ENCODE measurements around the gene CEP72. TPM values are rescaled to one million over a fixed set of nuclear protein-coding genes. Genes with fewer than 3 reads are reported as not detected.

Gene CEP72
- 53.7 and 56.5 TPM in 2 replicates for total RNA-seq (2022)
- Bru-seq, nascent RNA = percentile 72 among the genes with signal in this experiment
- percentile 76 among the genes with signal in this experiment for BruChase-seq, experiment 1, labeled RNA remaining after a 6-hour chase
- percentile 78 among the genes with signal in this experiment for BruChase-seq, experiment 2, labeled RNA remaining after a 2-hour chase
- long read RNA-seq, transcript CEP72-201 (12 exons, 2,434 nt) = major isoform, 9 of 14 reads
- long read RNA-seq, partial matches to known transcripts = 1 of 14 reads
- long read RNA-seq, other reads (novel, unspliced or antisense) = 4 of 14 reads

- peaks cover 17% of the 10 kb centered on the region for H3K27me3 Mint-ChIP-seq (ENCODE audit: unreplicated experiment)
- H3K4me1 Mint-ChIP-seq (ENCODE audit: low read depth, unreplicated experiment) = peaks cover 41% of the 10 kb centered on the region
- BruUV-seq (replicated peaks) = no TSS peak
- peak within 1 kb of the TSS; percentile 91 for H3K4me3 Mint-ChIP-seq (ENCODE audit: low read depth, unreplicated experiment)
- peak within 1 kb of the TSS; percentile 98 for H3K27ac Mint-ChIP-seq (ENCODE audit: unreplicated experiment)
- peak; percentile 91 for DNase-seq
- H3K9me3 Mint-ChIP-seq (ENCODE audit: low read depth, unreplicated experiment) = peaks cover 2% of the 10 kb centered on the region
- CTCF ChIA-PET = interaction anchor here (0.6 to 1.1 kb wide), 4 partner anchors 12 to 424 kb away, joined by 3 to 5 read pairs (median 4); no protein-coding TSS in a partner anchor
- intact Hi-C loops (cut with micrococcal nuclease; ENCODE audit: unreplicated experiment) = loop anchor here (10.0 kb wide), 1 partner anchor 167 kb away; the partner anchor contains the start of gene EXOC3
- peaks cover 49% of the 10 kb centered on the region for H3K36me3 Mint-ChIP-seq (ENCODE audit: insufficient read depth, unreplicated experiment)
- TF ChIP-seq CTCF (IDR thresholded peaks at IDR 0.05; ENCODE audit: unreplicated experiment) = no peak
Measured at GRCh38 chr5:611731-612486, at the start of gene CEP72. Gene CEP72, plus strand, starts transcription at chr5:612340. Its CDS starts 22 bp downstream, at chr5:612362.

GRCh38 chr5:565782-566440, 46.2 kb upstream of the CEP72 start:
- no peak for DNase-seq
- no TSS peak for BruUV-seq (replicated peaks)
- Mint-ChIP-seq H3K27ac (ENCODE audit: unreplicated experiment) (no peak overlapping the region), H3K9me3 (ENCODE audit: low read depth, unreplicated experiment) (no peaks in the 10 kb centered on the region), H3K4me1 (ENCODE audit: low read depth, unreplicated experiment) (no peaks in the 10 kb centered on the region), H3K27me3 (ENCODE audit: unreplicated experiment) (peaks cover 40% of the 10 kb centered on the region), H3K36me3 (ENCODE audit: insufficient read depth, unreplicated experiment) (no peaks in the 10 kb centered on the region), H3K4me3 (ENCODE audit: low read depth, unreplicated experiment) (no peak overlapping the region)
- CTCF ChIA-PET = no interaction called here
- intact Hi-C loops (cut with micrococcal nuclease; ENCODE audit: unreplicated experiment) = no loop called here
- no peak for TF ChIP-seq CTCF (IDR thresholded peaks at IDR 0.05; ENCODE audit: unreplicated experiment)

- no peaks in the 10 kb centered on the region for H3K4me1 Mint-ChIP-seq (ENCODE audit: low read depth, unreplicated experiment)
- H3K36me3 Mint-ChIP-seq (ENCODE audit: insufficient read depth, unreplicated experiment) = no peaks in the 10 kb centered on the region
- peaks cover 37% of the 10 kb centered on the region for H3K27me3 Mint-ChIP-seq (ENCODE audit: unreplicated experiment)
- no TSS peak for BruUV-seq (replicated peaks)
- H3K4me3 Mint-ChIP-seq (ENCODE audit: low read depth, unreplicated experiment) = no peak overlapping the region
- no peaks in the 10 kb centered on the region for H3K9me3 Mint-ChIP-seq (ENCODE audit: low read depth, unreplicated experiment)
- H3K27ac Mint-ChIP-seq (ENCODE audit: unreplicated experiment) = no peak overlapping the region
- no peak for DNase-seq
- intact Hi-C loops (cut with micrococcal nuclease; ENCODE audit: unreplicated experiment) = no loop called here
- CTCF ChIA-PET = no interaction called here
- TF ChIP-seq CTCF (IDR thresholded peaks at IDR 0.05; ENCODE audit: unreplicated experiment) = no peak
Measured at GRCh38 chr5:566636-567309, 45.4 kb upstream of the CEP72 start.

- Mint-ChIP-seq H3K36me3 (ENCODE audit: insufficient read depth, unreplicated experiment) (no peaks in the 10 kb centered on the region), H3K4me3 (ENCODE audit: low read depth, unreplicated experiment) (no peak overlapping the region), H3K27ac (ENCODE audit: unreplicated experiment) (no peak overlapping the region), H3K4me1 (ENCODE audit: low read depth, unreplicated experiment) (no peaks in the 10 kb centered on the region), H3K27me3 (ENCODE audit: unreplicated experiment) (peaks cover 37% of the 10 kb centered on the region), H3K9me3 (ENCODE audit: low read depth, unreplicated experiment) (no peaks in the 10 kb centered on the region)
- CTCF ChIA-PET = interaction anchor here (0.6 kb wide), 1 partner anchor 24 kb away, joined by 4 read pairs; no protein-coding TSS in a partner anchor
- no TSS peak for BruUV-seq (replicated peaks)
- DNase-seq = no peak
- no peak for TF ChIP-seq CTCF (IDR thresholded peaks at IDR 0.05; ENCODE audit: unreplicated experiment)
- intact Hi-C loops (cut with micrococcal nuclease; ENCODE audit: unreplicated experiment) = no loop called here
Measured at GRCh38 chr5:567664-568060, 44.5 kb upstream of the CEP72 start.

Data from Calu3 (cell line).